Natural killer cell treated with Interleukin-12 subunit alpha and Interleukin-12 subunit beta and Interleukin-15 and Interleukin-18, amount 100 ng/mL, for 72 hours (primary cell): ENCODE data around the gene PMVK. TPM values are rescaled to one million over a fixed set of nuclear protein-coding genes. Genes with fewer than 3 reads are reported as not detected.

ENCODE experiments used
- ATAC-seq, 2 donors: fragments of 150-1000 bp; cut with Tn5 transposase in 1 of 2; sonication (Bioruptor Pico), chemical (Tn5 transposase) in 1 of 2; 2 replicates each; pipeline ENCODE4 v1.10.0; 2021
- DNase-seq: peaks from one replicate; pipeline ENCODE4 v3.0.0; 2022; ENCODE audit warnings: low spot score
- H3K27ac Mint-ChIP-seq, 2 donors: 1 replicate in 1 of 2; 2 replicates in 1 of 2; pipeline ENCODE4 v1.8.0; 2022; ENCODE audit warnings: mixed read lengths in 2 of 2, mild to moderate bottlenecking in 1 of 2, moderate library complexity in 1 of 2
- H3K27me3 Mint-ChIP-seq, 2 donors: 1 replicate in 1 of 2; 2 replicates in 1 of 2; pipeline ENCODE4 v1.8.0; 2022; ENCODE audit warnings: mixed read lengths in 2 of 2
- H3K36me3 Mint-ChIP-seq: one replicate; pipeline ENCODE4 v1.8.0; 2022; ENCODE audit warnings: mixed read lengths
- H3K4me1 Mint-ChIP-seq, 2 donors: 1 replicate in 1 of 2; 2 replicates in 1 of 2; pipeline ENCODE4 v1.8.0; 2022; ENCODE audit warnings: low read depth in 2 of 2, mixed read lengths in 2 of 2, mild to moderate bottlenecking in 1 of 2
- H3K4me3 Mint-ChIP-seq: one replicate; pipeline ENCODE4 v1.8.0; 2022; ENCODE audit warnings: mixed read lengths
- H3K9me3 Mint-ChIP-seq: 2 replicates; pipeline ENCODE4 v1.8.0; 2022; ENCODE audit warnings: mixed read lengths
- total RNA-seq, 2 donors: library from RNA; stranded (reverse); gene quantifications; one replicate each; pipeline ENCODE4 v1.2.3, GENCODE V29; 2022

The PMVK gene
- total RNA-seq, 2 donors from 2014 or later, result 28.8 to 53.9 TPM

- no peak for DNase-seq
- H3K36me3 Mint-ChIP-seq, result no peaks in the 10 kb centered on the region
- no peaks in the 10 kb centered on the region for H3K9me3 Mint-ChIP-seq
- H3K27me3 Mint-ChIP-seq, result no peaks in the 10 kb centered on the region
- H3K4me3 Mint-ChIP-seq, result no peak overlapping the region
- ATAC-seq, result no peak
- H3K27ac Mint-ChIP-seq, result peak overlapping the region in 1 of 2 donors; percentile 42
- H3K4me1 Mint-ChIP-seq, result peaks cover 30% of the 10 kb centered on the region in 2 donors
Observed at GRCh38 chr1:154948079-154948478, 11.6 kb upstream of the PMVK start.

DNA sequence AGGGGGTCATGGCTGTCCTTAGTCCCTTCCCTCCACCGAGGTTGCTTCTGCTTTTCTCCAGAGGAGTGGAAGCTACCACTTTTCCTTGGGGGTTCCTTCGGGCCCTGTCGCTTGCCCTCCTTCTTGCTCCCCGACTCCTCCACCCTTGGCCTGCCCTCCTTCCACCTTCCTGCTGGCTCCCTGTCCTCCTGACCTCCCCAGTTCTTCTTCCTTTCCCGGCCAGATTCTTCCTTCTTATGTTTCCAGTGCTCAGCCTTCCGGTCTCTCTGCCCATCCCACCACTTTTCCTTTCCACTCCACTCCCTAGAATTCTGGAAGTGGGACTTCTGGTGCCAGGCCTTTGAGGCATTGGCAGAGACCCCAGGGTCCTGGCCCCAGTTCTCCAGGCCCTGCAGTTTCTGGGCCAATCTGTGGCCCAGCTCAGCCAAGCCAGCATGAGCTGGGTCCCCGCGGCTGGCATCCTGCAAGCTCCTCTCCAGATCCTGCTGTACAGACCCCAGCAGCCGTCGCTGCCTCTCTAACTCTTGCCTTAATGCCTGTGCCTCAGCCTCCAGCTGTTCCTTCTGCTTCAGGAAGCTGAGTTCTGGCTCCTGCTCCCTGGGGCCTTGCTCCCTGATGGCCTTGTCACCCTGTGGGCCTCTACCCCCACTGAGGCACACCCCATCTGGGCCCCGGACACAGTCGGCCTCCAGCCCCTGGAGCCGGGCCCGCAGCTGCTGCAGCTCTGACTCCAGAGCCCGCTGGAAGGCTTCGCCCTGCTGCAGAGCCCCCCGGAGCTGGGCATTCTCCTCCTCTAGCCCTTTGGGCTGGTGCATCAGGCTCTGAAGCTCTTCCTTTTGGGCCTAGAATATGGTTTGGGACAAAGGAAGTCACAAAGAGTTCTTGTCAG is 9.7 kb upstream of the PMVK start:
- H3K27me3 Mint-ChIP-seq, result no peaks in the 10 kb centered on the region
- DNase-seq (no peak), ATAC-seq (no peak)
- peak overlapping the region; percentile 71 to 75 for H3K27ac Mint-ChIP-seq
- H3K4me1 Mint-ChIP-seq, result peaks cover 25 to 29% of the 10 kb centered on the region in 2 donors
- no peaks in the 10 kb centered on the region for H3K9me3 Mint-ChIP-seq
- no peaks in the 10 kb centered on the region for H3K36me3 Mint-ChIP-seq
- H3K4me3 Mint-ChIP-seq, result no peak overlapping the region

GRCh38 chr1:154945160-154945961 is 8.8 kb upstream of the PMVK start:
- Mint-ChIP-seq H3K4me1 (peaks cover 24 to 33% of the 10 kb centered on the region in 2 donors), H3K27me3 (no peaks in the 10 kb centered on the region), H3K36me3 (no peaks in the 10 kb centered on the region), H3K4me3 (no peak overlapping the region), H3K27ac (peak overlapping the region in 1 of 2 donors; percentile 82), H3K9me3 (no peaks in the 10 kb centered on the region)
- DNase-seq (no peak), ATAC-seq (no peak)

DNA sequence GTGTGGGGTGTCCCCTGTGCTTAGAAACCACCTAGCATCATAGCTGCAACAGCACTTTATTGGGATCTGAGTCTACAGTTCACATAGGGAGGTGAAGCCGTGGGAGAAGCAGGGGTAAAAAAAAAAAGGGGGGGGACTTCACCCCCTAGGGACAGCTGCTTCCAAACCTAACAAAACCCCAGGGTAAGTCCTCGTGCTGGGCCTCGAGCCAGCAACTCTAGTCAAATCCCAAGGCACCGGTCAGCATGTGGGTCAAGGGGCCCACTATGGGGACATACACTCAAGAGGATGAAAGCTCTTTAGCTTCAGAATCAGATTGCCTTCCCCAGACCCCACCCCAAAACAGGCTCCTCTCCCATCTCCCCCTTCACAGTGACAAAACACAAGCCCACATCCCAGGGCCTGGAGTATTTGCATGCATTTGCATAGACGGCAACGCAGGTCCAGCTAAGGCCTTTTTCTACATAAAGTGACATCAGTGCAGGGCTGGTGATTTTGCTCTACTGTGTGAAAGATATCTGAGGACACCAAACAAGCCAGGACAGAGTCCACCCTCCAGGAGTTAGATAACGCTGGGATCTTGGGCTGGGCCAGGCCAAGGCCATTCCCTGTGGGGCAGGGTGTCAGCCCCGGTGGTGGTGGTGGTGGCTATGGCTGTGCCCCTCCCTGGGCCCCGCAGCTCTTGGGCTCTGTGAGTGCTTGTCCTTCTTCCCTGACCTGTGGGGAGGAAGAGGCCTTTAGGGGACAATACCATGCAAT is 8.1 kb upstream of the PMVK start:
- Mint-ChIP-seq H3K4me1 (peaks cover 24 to 36% of the 10 kb centered on the region in 2 donors), H3K27ac (peak overlapping the region in 1 of 2 donors; percentile 82), H3K4me3 (no peak overlapping the region), H3K27me3 (no peaks in the 10 kb centered on the region), H3K36me3 (no peaks in the 10 kb centered on the region), H3K9me3 (no peaks in the 10 kb centered on the region)
- ATAC-seq, result no peak
- no peak for DNase-seq

- DNase-seq (no peak), ATAC-seq (peak in 1 of 2 donors; percentile 58)
- Mint-ChIP-seq H3K9me3 (no peaks in the 10 kb centered on the region), H3K27ac (peak overlapping the region; percentile 82 to 88), H3K4me3 (peak overlapping the region; percentile 70), H3K27me3 (no peaks in the 10 kb centered on the region), H3K36me3 (no peaks in the 10 kb centered on the region), H3K4me1 (peaks cover 29 to 41% of the 10 kb centered on the region in 2 donors)
Observed at GRCh38 chr1:154943649-154944400, 7.3 kb upstream of the PMVK start.

DNA sequence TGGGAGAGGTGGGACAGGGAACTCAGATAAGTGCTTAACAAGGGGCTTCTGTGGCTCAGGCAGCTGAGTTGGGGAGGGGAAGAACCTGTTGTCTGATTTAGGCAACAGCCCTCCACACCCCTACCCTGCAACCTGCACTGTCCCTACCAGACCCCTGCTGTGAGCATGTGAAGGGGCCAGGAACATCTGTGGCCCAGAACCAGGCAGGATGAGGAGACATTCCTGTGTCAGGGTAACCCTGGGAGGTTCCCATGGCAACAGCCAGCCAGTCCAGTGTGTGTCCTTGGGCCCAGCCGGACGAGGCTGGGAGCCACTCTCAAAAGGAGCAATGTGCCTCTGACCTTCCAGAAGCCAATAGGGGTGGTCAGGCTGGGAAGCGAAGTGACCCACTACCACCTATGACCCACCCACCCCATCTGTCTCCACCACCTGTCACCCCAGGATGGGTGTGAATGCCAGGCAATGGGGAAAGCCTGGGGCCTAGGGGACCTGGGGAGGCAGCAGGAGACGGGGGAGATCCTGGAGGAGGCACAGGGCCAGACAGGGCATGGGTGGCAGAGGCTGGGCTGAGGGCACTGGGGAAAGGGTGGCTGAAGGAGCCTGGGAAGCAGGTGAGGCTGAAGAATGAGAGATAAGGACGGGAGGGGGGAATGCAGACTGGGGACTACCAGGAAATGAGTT is 5.0 kb upstream of the PMVK start:
- H3K36me3 Mint-ChIP-seq, result no peaks in the 10 kb centered on the region
- no peak for ATAC-seq
- H3K27me3 Mint-ChIP-seq, result no peaks in the 10 kb centered on the region

DNA sequence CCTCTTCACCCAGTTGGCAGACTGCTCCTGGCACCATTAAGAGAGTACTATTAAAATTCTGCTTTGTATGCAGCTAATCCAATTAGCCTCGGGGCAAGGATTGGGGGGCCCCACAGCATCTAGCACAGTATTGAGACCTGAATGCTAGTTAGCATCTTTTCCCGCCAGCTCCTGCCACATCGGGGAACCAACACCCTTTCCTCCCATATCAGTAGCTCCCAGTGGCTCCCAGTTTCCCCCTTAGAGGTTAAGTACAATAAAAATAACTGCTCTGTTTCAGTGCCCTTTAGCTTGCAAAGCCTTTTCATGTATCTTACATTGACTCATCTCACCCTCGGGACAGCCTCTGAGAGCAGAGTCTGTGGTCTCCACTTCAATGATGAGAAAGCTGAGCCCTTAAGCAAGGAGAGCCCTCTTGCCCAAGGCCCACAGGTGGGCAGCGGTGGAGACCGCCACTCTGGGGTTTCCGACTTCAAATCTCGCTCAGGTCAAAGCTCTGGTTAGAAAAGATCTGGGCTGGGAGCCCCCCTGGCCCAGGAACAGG is 4.2 kb upstream of the PMVK start:
- H3K36me3 Mint-ChIP-seq, result no peaks in the 10 kb centered on the region
- H3K27me3 Mint-ChIP-seq, result no peaks in the 10 kb centered on the region
- no peaks in the 10 kb centered on the region for H3K9me3 Mint-ChIP-seq
- H3K4me3 Mint-ChIP-seq, result peak overlapping the region; percentile 77
- DNase-seq, result no peak
- H3K27ac Mint-ChIP-seq, result peak overlapping the region; percentile 82 to 88
- H3K4me1 Mint-ChIP-seq, result peaks cover 48 to 68% of the 10 kb centered on the region in 2 donors
- no peak for ATAC-seq

More for the DNA sequence above, 5.0 kb upstream of the PMVK start:
- Mint-ChIP-seq H3K9me3 (no peaks in the 10 kb centered on the region), H3K4me3 (peak overlapping the region; percentile 77), H3K4me1 (peaks cover 46 to 65% of the 10 kb centered on the region in 2 donors), H3K27ac (peak overlapping the region; percentile 82 to 88)
- DNase-seq, result no peak

DNA sequence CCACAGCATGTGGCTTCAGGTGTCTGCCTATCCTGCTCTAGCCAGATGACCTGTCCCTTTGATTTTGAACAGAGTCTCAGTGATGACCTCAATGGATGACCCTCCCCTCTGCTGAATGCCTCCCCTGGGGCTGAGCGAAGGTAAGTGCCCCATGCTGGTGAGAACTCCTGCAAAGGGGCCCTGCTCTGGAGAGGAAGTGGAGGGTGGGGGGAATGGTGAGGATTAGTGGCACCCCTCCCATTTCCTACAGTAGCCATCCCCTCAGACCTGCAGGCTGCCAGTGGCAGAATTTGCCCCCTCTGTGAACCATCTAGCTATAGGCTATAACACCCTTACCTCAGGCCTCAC is 3.7 kb upstream of the PMVK start:
- H3K4me3 Mint-ChIP-seq, result peak overlapping the region; percentile 77
- ATAC-seq (no peak), DNase-seq (no peak)
- H3K27ac Mint-ChIP-seq, result peak overlapping the region; percentile 82 to 88
- no peaks in the 10 kb centered on the region for H3K36me3 Mint-ChIP-seq
- peaks cover 48 to 68% of the 10 kb centered on the region in 2 donors for H3K4me1 Mint-ChIP-seq
- no peaks in the 10 kb centered on the region for H3K9me3 Mint-ChIP-seq
- H3K27me3 Mint-ChIP-seq, result no peaks in the 10 kb centered on the region

- ATAC-seq, result no peak
Observed at GRCh38 chr1:154938604-154939399, 2.3 kb upstream of the PMVK start.

GRCh38 chr1:154937988-154938386 is 1.5 kb upstream of the PMVK start:
- H3K9me3 Mint-ChIP-seq, result no peaks in the 10 kb centered on the region
- no peaks in the 10 kb centered on the region for H3K27me3 Mint-ChIP-seq
- peak overlapping the region; percentile 97 for H3K4me3 Mint-ChIP-seq
- H3K36me3 Mint-ChIP-seq, result no peaks in the 10 kb centered on the region
- H3K27ac Mint-ChIP-seq, result peak overlapping the region; percentile 99
- DNase-seq (no peak), ATAC-seq (no peak)
- H3K4me1 Mint-ChIP-seq, result peaks cover 45 to 55% of the 10 kb centered on the region in 2 donors

More at GRCh38 chr1:154938604-154939399, 2.3 kb upstream of the PMVK start:
- peaks cover 48 to 63% of the 10 kb centered on the region in 2 donors for H3K4me1 Mint-ChIP-seq
- no peak for DNase-seq
- peak overlapping the region; percentile 99 for H3K27ac Mint-ChIP-seq
- H3K36me3 Mint-ChIP-seq, result no peaks in the 10 kb centered on the region
- H3K9me3 Mint-ChIP-seq, result no peaks in the 10 kb centered on the region
- no peaks in the 10 kb centered on the region for H3K27me3 Mint-ChIP-seq
- peak overlapping the region; percentile 97 for H3K4me3 Mint-ChIP-seq

DNA sequence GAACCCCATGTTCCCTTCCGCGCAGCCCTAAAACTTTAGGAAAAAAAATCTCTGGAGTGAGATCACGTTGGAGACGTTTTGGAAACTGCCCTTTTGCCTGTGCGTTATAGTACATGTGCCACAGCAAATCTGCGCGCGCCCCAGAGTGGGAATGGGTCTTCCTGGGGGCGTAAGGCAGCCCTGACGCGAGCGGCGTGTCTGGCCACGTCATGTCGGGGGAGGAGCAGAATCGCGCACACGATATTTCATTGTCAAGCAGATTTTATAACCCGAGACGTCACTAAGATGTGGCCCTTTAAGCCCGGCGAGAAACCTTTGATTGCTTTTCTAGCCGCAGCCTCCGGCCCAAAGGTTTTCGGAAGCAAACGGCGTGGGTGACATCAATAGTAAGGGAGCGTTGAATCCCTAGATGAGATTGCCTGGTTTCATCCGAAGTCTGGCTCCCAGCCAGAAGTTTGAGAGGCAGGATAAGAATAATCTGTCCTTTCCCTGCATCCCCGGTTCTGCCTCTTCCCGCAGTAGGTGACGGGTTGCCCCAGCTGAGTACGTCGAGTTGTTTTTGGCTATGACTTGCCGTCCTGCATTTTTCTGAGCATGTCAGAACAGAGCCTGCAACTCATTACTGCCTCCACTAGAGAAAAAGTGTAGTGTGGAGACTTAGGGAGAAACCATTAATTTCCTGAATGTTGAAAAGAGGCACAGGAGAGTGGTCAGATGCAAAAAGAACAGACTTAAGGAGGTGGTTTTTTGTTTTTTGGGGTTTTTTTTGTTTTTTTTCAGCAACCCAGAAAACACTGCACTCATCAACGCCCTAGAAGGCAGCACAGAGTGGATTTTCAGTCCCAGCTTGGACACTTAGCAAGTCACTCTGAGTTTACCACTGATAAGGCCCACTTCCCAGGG is 817 bp upstream of the PMVK start:
- Mint-ChIP-seq H3K27ac (peak overlapping the region; percentile 99), H3K4me3 (peak overlapping the region; percentile 97), H3K9me3 (no peaks in the 10 kb centered on the region), H3K36me3 (no peaks in the 10 kb centered on the region), H3K4me1 (peaks cover 39 to 48% of the 10 kb centered on the region in 2 donors), H3K27me3 (no peaks in the 10 kb centered on the region)
- peak; percentile 88 to 90 for ATAC-seq
- DNase-seq, result peak; percentile 94
